GM19025 (cell line): Measurements from ENCODE around the gene SEMA6D.

ENCODE experiments used
- ATAC-seq: cut with Tn5 transposase; IDR thresholded peaks from one replicate; pipeline ENCODE4 v1.9.1; 2021; ENCODE audit warnings: mild to moderate bottlenecking, low read depth, moderate library complexity; ENCODE audit not compliant: unreplicated experiment

SEMA6D gene

GRCh38 chr15:47819158-47819557 lies 101.9 kb downstream of the SEMA6D start:
- ATAC-seq: no peak

GRCh38 chr15:47820057-47820746 lies 102.9 kb downstream of the SEMA6D start:
- no peak for ATAC-seq

GRCh38 chr15:47820747-47821319 lies 103.5 kb downstream of the SEMA6D start:
- ATAC-seq: no peak

GRCh38 chr15:47822048-47822447 lies 104.7 kb downstream of the SEMA6D start:
- ATAC-seq: no peak
